GM23338 (cell line): ENCODE results near the gene CENPT.

Source experiments
- CREB1 ChIP-seq: fragments of 250-450 bp; sonication (Bioruptor Pico); IDR thresholded peaks from 2 replicates; pipeline ENCODE4 v1.5.0; 2020; ENCODE audit warnings: low read depth, mild to moderate bottlenecking, moderate library complexity
- CTCF ChIP-seq, 2 experiments: fragments of 200-600 bp in 1 of 2; sonication (generic) in 1 of 2; conservative IDR thresholded peaks; 2 replicates each; pipeline versions ENCODE4 v1.5.1 to v1.6.1; 2016 to 2017; ENCODE audit warnings: antibody characterized with exemption in 2 of 2, low read depth in 2 of 2, mild to moderate bottlenecking in 2 of 2, moderate library complexity in 1 of 2
- EZH2 ChIP-seq: fragments of 200-600 bp; sonication (generic); IDR thresholded peaks from one replicate; pipeline ENCODE4 v1.8.0; 2017; ENCODE audit warnings: antibody characterized with exemption, mild to moderate bottlenecking, low read depth; ENCODE audit not compliant: unreplicated experiment
- JUNB ChIP-seq: IDR thresholded peaks from one replicate; pipeline ENCODE4 v1.6.1; 2016; ENCODE audit warnings: antibody characterized with exemption; ENCODE audit not compliant: unreplicated experiment
- POLR2AphosphoS5 ChIP-seq: IDR thresholded peaks from 2 replicates; pipeline ENCODE4 v1.6.1; 2016; ENCODE audit warnings: antibody characterized with exemption, low read depth
- REST ChIP-seq: IDR thresholded peaks from one replicate; pipeline ENCODE4 v1.6.1; 2018; ENCODE audit warnings: antibody characterized with exemption; ENCODE audit not compliant: unreplicated experiment

GRCh38 chr16:67897231-67897630 lies 49.7 kb upstream of the CENPT start:
- TF ChIP-seq CTCF (conservative IDR thresholded peaks at IDR 0.05; ENCODE audit: low read depth in 2 of 2): no peak
- no peak for TF ChIP-seq EZH2
- no peak for TF ChIP-seq CREB1 (CRISPR knock-in tag)
- TF ChIP-seq REST: no peak
- no peak for TF ChIP-seq JUNB
- TF ChIP-seq POLR2AphosphoS5: no peak
